Osteoblast (primary cell): ENCODE measurements around the gene ARL9. TPM values are rescaled to one million over a fixed set of nuclear protein-coding genes. Genes with fewer than 3 reads are reported as not detected.
A peak's percentile ranks its signal among the peaks of the same experiment; 100 is the strongest.

Source experiments
- DNase-seq: peaks from one replicate; pipeline ENCODE4 v3.0.0; 2011; ENCODE audit warnings: low spot score, mixed read lengths; ENCODE audit not compliant: insufficient read length; ENCODE audit errors: missing footprints
- H2AFZ ChIP-seq: 2 replicates; pipeline ENCODE4 v1.6.0; 2011; ENCODE audit warnings: mild to moderate bottlenecking, low read length
- H3K27ac ChIP-seq: 2 replicates; pipeline ENCODE4 v1.5.1; 2011; ENCODE audit warnings: mild to moderate bottlenecking, low read depth, low read length, moderate library complexity
- H3K27me3 ChIP-seq: 2 replicates; pipeline ENCODE4 v1.6.0; 2012; ENCODE audit warnings: mild to moderate bottlenecking, control low read depth, inconsistent platforms, low read length, moderate library complexity; ENCODE audit not compliant: insufficient read depth
- H3K36me3 ChIP-seq: 2 replicates; pipeline ENCODE4 v1.5.1; 2011; ENCODE audit warnings: mild to moderate bottlenecking, low read length, control low read depth, moderate library complexity; ENCODE audit not compliant: insufficient read depth
- H3K4me1 ChIP-seq: 2 replicates; pipeline ENCODE4 v1.5.1; 2011; ENCODE audit warnings: mild to moderate bottlenecking, low read length, control low read depth, moderate library complexity; ENCODE audit not compliant: insufficient read depth
- H3K4me2 ChIP-seq: 2 replicates; pipeline ENCODE4 v1.6.0; 2011; ENCODE audit warnings: mild to moderate bottlenecking, low read length; ENCODE audit not compliant: insufficient read depth
- H3K4me3 ChIP-seq: fragments of 200-600 bp; sonication (generic); 3 replicates; pipeline ENCODE4 v1.5.1; 2012; ENCODE audit warnings: mild to moderate bottlenecking, low read length, inconsistent platforms; ENCODE audit not compliant: insufficient read depth
- H3K79me2 ChIP-seq: 2 replicates; pipeline ENCODE4 v1.6.0; 2012; ENCODE audit warnings: mild to moderate bottlenecking, low read length, control low read depth, inconsistent platforms; ENCODE audit not compliant: insufficient read depth
- H3K9me3 ChIP-seq: 2 replicates; pipeline ENCODE4 v1.5.1; 2011; ENCODE audit warnings: low read depth, low read length, control low read depth
- H4K20me1 ChIP-seq: 2 replicates; pipeline ENCODE4 v1.6.0; 2012; ENCODE audit warnings: mild to moderate bottlenecking, low read length, control low read depth; ENCODE audit not compliant: insufficient read depth
- CTCF ChIP-seq: IDR thresholded peaks from 2 replicates; pipeline ENCODE4 v1.5.1; 2011; ENCODE audit warnings: mild to moderate bottlenecking, low read depth, low read length, moderate library complexity; ENCODE audit errors: extremely low read depth
- total RNA-seq: library from RNA; depleted of rRNA; stranded (reverse); fragments of >200 nt; gene quantifications from 2 replicates; pipeline ENCODE4 v1.2.3, GENCODE V29; 2012

Gene ARL9
- total RNA-seq, 1 donor, result 1.1 TPM

- Histone ChIP-seq H3K4me3 (no peak overlapping the region), H3K79me2 (no peaks in the 10 kb centered on the region), H4K20me1 (no peaks in the 10 kb centered on the region), H2AFZ (no peak overlapping the region), H3K9me3 (no peaks in the 10 kb centered on the region), H3K27ac (no peak overlapping the region), H3K27me3 (peaks cover 21% of the 10 kb centered on the region), H3K4me2 (no peak overlapping the region), H3K4me1 (no peaks in the 10 kb centered on the region), H3K36me3 (no peaks in the 10 kb centered on the region)
- no peak for TF ChIP-seq CTCF
- DNase-seq, result no peak
Observed at GRCh38 chr4:56537147-56537546, 31.6 kb downstream of the ARL9 start.

- no peaks in the 10 kb centered on the region for H4K20me1 ChIP-seq
- no peaks in the 10 kb centered on the region for H3K4me1 ChIP-seq
- H2AFZ ChIP-seq, result no peak overlapping the region
- H3K27me3 ChIP-seq, result peaks cover 8% of the 10 kb centered on the region
- no peak overlapping the region for H3K4me3 ChIP-seq
- H3K79me2 ChIP-seq, result no peaks in the 10 kb centered on the region
- DNase-seq, result no peak
- no peak overlapping the region for H3K4me2 ChIP-seq
- H3K36me3 ChIP-seq, result no peaks in the 10 kb centered on the region
- no peaks in the 10 kb centered on the region for H3K9me3 ChIP-seq
- H3K27ac ChIP-seq, result no peak overlapping the region
- TF ChIP-seq CTCF, result no peak
Observed at GRCh38 chr4:56540826-56541225, 35.2 kb downstream of the ARL9 start.

- peak; percentile 93 for TF ChIP-seq CTCF
- no peaks in the 10 kb centered on the region for H3K79me2 ChIP-seq
- no peaks in the 10 kb centered on the region for H4K20me1 ChIP-seq
- H3K4me1 ChIP-seq, result no peaks in the 10 kb centered on the region
- H3K27me3 ChIP-seq, result peaks cover 14% of the 10 kb centered on the region
- H3K4me2 ChIP-seq, result peak overlapping the region; percentile 88
- no peak overlapping the region for H3K27ac ChIP-seq
- peak overlapping the region; percentile 66 for H3K4me3 ChIP-seq
- peak; percentile 92 for DNase-seq
- H3K36me3 ChIP-seq, result no peaks in the 10 kb centered on the region
- peak overlapping the region; percentile 93 for H2AFZ ChIP-seq
- H3K9me3 ChIP-seq, result no peaks in the 10 kb centered on the region
Observed at GRCh38 chr4:56544573-56545131, 39.1 kb downstream of the ARL9 start.

GRCh38 chr4:56550642-56551041 is 45.1 kb downstream of the ARL9 start:
- no peak overlapping the region for H2AFZ ChIP-seq
- no peak overlapping the region for H3K27ac ChIP-seq
- H3K9me3 ChIP-seq, result no peaks in the 10 kb centered on the region
- H3K4me2 ChIP-seq, result no peak overlapping the region
- no peak for DNase-seq
- no peaks in the 10 kb centered on the region for H3K36me3 ChIP-seq
- no peaks in the 10 kb centered on the region for H4K20me1 ChIP-seq
- no peak overlapping the region for H3K4me3 ChIP-seq
- H3K4me1 ChIP-seq, result no peaks in the 10 kb centered on the region
- H3K27me3 ChIP-seq, result peaks cover 17% of the 10 kb centered on the region
- no peak for TF ChIP-seq CTCF
- H3K79me2 ChIP-seq, result no peaks in the 10 kb centered on the region
